CD4-positive, alpha-beta T cell (primary cell): ENCODE results near the gene PDE6G. TPM values are rescaled to one million over a fixed set of nuclear protein-coding genes. Genes with fewer than 3 reads are reported as not detected.
"Not testable (repeated sequence)": the region's sequence is repeated elsewhere in the genome, so short reads cannot be mapped to it uniquely, and the experiment has no call there.

Experiments
- ATAC-seq: fragments of 200-7000 bp; cut with Tn5 transposase; one replicate; pipeline ENCODE4 v1.10.0; 2022; ENCODE audit warnings: mild to moderate bottlenecking; ENCODE audit not compliant: poor library complexity
- CTCF ChIA-PET: fragments of 350-600 bp; sonication (Branson Sonifier 250); formaldehyde crosslinking; loops from one replicate; lab custom pipeline; 2021; ENCODE audit warnings: antibody characterized with exemption, inconsistent platforms; lab: Charles Lee
- POLR2A ChIA-PET: fragments of 350-600 bp; sonication (Branson Sonifier 250); formaldehyde crosslinking; loops from one replicate; lab custom pipeline; 2021; ENCODE audit warnings: antibody characterized with exemption, inconsistent platforms; lab: Charles Lee
- DNase-seq, 14 experiments: peaks; one replicate each; pipeline ENCODE4 v3.0.0-alpha.2; 2013 to 2020; ENCODE audit warnings: mixed read lengths in 2 of 14
- H3K27ac ChIP-seq, 2 donors: one replicate each; pipeline versions ENCODE4 v1.5.1 to v1.7.0; 2013; ENCODE audit warnings: low read length in 2 of 2, low read depth in 1 of 2, mild to moderate bottlenecking in 1 of 2
- H3K27me3 ChIP-seq, 2 experiments: 1 replicate in 1 of 2; 2 replicates in 1 of 2; pipeline versions ENCODE4 v1.6.1 to v1.7.0; 2013; ENCODE audit warnings: low read length in 2 of 2, control low read depth in 1 of 2, mild to moderate bottlenecking in 1 of 2, moderate library complexity in 1 of 2; ENCODE audit not compliant: insufficient read depth in 2 of 2, control insufficient read depth in 1 of 2
- H3K36me3 ChIP-seq: one replicate; pipeline ENCODE4 v1.6.1; 2013; ENCODE audit warnings: low read length, control low read depth; ENCODE audit not compliant: insufficient read depth
- H3K4me1 ChIP-seq: one replicate; pipeline ENCODE4 v1.6.1; 2013; ENCODE audit warnings: low read length, control low read depth; ENCODE audit not compliant: insufficient read depth
- H3K4me3 ChIP-seq: one replicate; pipeline ENCODE4 v1.5.1; 2013; ENCODE audit warnings: mild to moderate bottlenecking, low read length, moderate library complexity
- H3K9me3 ChIP-seq, 2 experiments: 1 replicate in 1 of 2; 2 replicates in 1 of 2; pipeline versions ENCODE4 v1.6.1 to v1.7.0; 2013; ENCODE audit warnings: low read length in 2 of 2, mild to moderate bottlenecking in 2 of 2, control low read depth in 1 of 2, moderate library complexity in 1 of 2; ENCODE audit not compliant: control insufficient read depth in 1 of 2, insufficient read depth in 1 of 2
- H3K27ac Mint-ChIP-seq: one replicate; pipeline ENCODE4 v1.8.0; 2020; ENCODE audit warnings: mixed read lengths
- H3K27me3 Mint-ChIP-seq: one replicate; pipeline ENCODE4 v1.8.0; 2021; ENCODE audit warnings: mixed read lengths
- H3K36me3 Mint-ChIP-seq: one replicate; pipeline ENCODE4 v1.8.0; 2021; ENCODE audit warnings: low read depth, mixed read lengths
- H3K4me1 Mint-ChIP-seq: one replicate; pipeline ENCODE4 v1.8.0; 2021; ENCODE audit warnings: low read depth, mixed read lengths
- H3K4me3 Mint-ChIP-seq: one replicate; pipeline ENCODE4 v1.8.0; 2020; ENCODE audit warnings: mild to moderate bottlenecking, mixed read lengths
- H3K9me3 Mint-ChIP-seq: one replicate; pipeline ENCODE4 v1.8.0; 2020; ENCODE audit warnings: mixed read lengths
- intact Hi-C, 2 experiments: fragments of 100-400 bp; cut with DNase I in 1 of 2; cut with micrococcal nuclease in 1 of 2; formaldehyde crosslinking; loops; one replicate each; pipeline versions ENCODE4 v1.15.1 to v1.9.0; 2023 to 2025; cut with DNase I, micrococcal nuclease
- total RNA-seq, 174 experiments: library from RNA in 2 of 174; stranded (reverse) in 2 of 174; gene quantifications; one replicate each; pipeline ENCODE4 v1.2.3 and lab custom pipeline; 2021 to 2026
- TF ChIP-seq, protein P1 (sequence below): fragments of 200-600 bp; IDR thresholded peaks from one replicate; pipeline ENCODE4 v1.8.0; 2022; ENCODE audit warnings: antibody characterized with exemption, mild to moderate bottlenecking

The PDE6G gene
- total RNA-seq, 2 experiments from 2014 or later = 0.49 to 0.92 TPM

DNA sequence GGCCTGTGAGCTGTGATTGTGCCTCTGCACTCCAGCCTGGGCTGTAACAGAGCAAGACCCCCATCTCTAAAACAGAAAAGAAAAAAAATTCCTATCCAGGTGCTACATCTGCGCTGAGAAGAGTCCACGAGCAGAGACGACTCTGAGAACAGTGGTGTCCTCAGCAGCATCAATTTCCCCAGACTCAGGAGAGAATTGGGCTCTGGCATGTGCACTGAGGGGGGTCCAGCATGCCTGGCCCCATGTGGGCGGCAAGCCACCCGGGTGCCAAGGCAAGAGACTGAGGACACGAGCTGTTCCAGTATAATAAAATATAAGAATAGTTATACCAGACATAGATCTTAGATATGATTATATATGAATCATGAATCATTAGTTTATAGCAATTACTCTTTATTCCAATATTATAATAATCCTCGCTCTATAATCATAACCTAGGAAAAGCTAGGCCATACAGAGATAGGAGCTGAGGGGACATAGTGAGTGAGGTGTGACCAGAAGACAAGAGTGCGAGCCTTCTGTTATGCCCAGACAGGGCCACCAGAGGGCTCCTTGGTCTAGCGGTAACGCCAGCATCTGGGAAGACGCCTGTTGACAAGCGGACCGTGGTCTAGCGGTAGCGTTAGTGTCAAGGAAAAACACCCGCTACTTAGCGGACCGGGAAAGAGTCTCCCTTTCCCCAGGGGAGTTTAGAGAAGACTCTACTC is 19.3 kb upstream of the PDE6G start:
- H3K4me3 Mint-ChIP-seq = peak overlapping the region; percentile 11
- H3K36me3 Mint-ChIP-seq = peaks cover 26% of the 10 kb centered on the region
- H3K9me3 Mint-ChIP-seq, H3K4me1 Mint-ChIP-seq, H3K27ac ChIP-seq, H3K4me1 ChIP-seq, H3K9me3 ChIP-seq, intact Hi-C loops, H3K27me3 ChIP-seq, ATAC-seq, H3K27me3 Mint-ChIP-seq, H3K27ac Mint-ChIP-seq, H3K4me3 ChIP-seq: not testable (repeated sequence)
- peaks cover 35% of the 10 kb centered on the region for H3K36me3 ChIP-seq
- TF ChIP-seq, protein P1, sequence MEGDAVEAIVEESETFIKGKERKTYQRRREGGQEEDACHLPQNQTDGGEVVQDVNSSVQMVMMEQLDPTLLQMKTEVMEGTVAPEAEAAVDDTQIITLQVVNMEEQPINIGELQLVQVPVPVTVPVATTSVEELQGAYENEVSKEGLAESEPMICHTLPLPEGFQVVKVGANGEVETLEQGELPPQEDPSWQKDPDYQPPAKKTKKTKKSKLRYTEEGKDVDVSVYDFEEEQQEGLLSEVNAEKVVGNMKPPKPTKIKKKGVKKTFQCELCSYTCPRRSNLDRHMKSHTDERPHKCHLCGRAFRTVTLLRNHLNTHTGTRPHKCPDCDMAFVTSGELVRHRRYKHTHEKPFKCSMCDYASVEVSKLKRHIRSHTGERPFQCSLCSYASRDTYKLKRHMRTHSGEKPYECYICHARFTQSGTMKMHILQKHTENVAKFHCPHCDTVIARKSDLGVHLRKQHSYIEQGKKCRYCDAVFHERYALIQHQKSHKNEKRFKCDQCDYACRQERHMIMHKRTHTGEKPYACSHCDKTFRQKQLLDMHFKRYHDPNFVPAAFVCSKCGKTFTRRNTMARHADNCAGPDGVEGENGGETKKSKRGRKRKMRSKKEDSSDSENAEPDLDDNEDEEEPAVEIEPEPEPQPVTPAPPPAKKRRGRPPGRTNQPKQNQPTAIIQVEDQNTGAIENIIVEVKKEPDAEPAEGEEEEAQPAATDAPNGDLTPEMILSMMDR = peak; percentile 66
- ChIA-PET CTCF (interaction anchor here (1.0 kb wide), 1 partner anchor 10 kb away, joined by 5 read pairs; no protein-coding TSS in a partner anchor), POLR2A (interaction anchor here (0.5 to 0.8 kb wide), 3 partner anchors 13 to 27 kb away, joined by 3 read pairs; partner anchors contain the start of genes MRPL12 and PDE6G)
- DNase-seq = peak in 6 of 14 experiments; percentile 15 to 46 (median 26)

GRCh38 chr17:81673561-81674258 is 17.4 kb upstream of the PDE6G start:
- ATAC-seq = no peak
- intact Hi-C loops = no loop called here

DNA sequence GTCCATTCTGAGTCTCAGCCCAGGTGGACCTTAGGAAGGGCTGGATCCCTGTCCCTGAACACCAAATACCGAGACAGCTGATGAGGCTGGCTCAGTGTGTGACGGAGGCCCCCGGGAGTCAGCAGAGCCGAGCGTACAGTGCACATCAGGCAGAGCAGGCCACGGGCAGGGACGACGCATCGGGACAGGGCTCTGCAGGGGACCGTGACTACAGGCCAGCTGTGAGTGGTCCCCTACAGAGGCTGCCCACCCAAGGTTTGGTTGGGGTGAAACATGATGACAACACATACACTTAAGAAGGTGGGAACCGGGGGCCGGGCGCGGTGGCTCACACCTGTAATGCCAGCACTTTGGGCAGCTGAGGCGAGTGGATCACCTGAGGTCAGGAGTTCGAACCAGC is 16.6 kb upstream of the PDE6G start:
- ATAC-seq (no peak), DNase-seq (no peak)
- Histone ChIP-seq H3K9me3 (no peaks in the 10 kb centered on the region), H3K36me3 (peaks cover 51% of the 10 kb centered on the region), H3K4me1 (peaks cover 10% of the 10 kb centered on the region), H3K27ac (no peak overlapping the region), H3K27me3 (no peaks in the 10 kb centered on the region), H3K4me3 (no peak overlapping the region)
- TF ChIP-seq, protein P1 = no peak
- no peaks in the 10 kb centered on the region for H3K27me3 Mint-ChIP-seq
- intact Hi-C loops = no loop called here
- H3K9me3 Mint-ChIP-seq = no peaks in the 10 kb centered on the region
- H3K4me3 Mint-ChIP-seq = no peak overlapping the region
- CTCF ChIA-PET = no interaction called here
- no peak overlapping the region for H3K27ac Mint-ChIP-seq
- peaks cover 42% of the 10 kb centered on the region for H3K36me3 Mint-ChIP-seq
- H3K4me1 Mint-ChIP-seq = peaks cover 12% of the 10 kb centered on the region
- POLR2A ChIA-PET = interaction anchor here (1.5 kb wide), 1 partner anchor 11 kb away, joined by 4 read pairs; the partner anchor contains the start of genes ARL16 and HGS

More at GRCh38 chr17:81673561-81674258, 17.4 kb upstream of the PDE6G start:
- Histone ChIP-seq H3K4me1 (peaks cover 6% of the 10 kb centered on the region), H3K27me3 (no peaks in the 10 kb centered on the region), H3K27ac (no peak overlapping the region), H3K36me3 (peaks cover 51% of the 10 kb centered on the region), H3K9me3 (no peaks in the 10 kb centered on the region), H3K4me3 (no peak overlapping the region)
- no peaks in the 10 kb centered on the region for H3K27me3 Mint-ChIP-seq
- H3K4me3 Mint-ChIP-seq = no peak overlapping the region
- TF ChIP-seq, protein P1 = no peak
- H3K9me3 Mint-ChIP-seq = no peaks in the 10 kb centered on the region
- H3K4me1 Mint-ChIP-seq = peaks cover 6% of the 10 kb centered on the region
- ChIA-PET POLR2A (interaction anchor here (1.5 to 1.7 kb wide), 2 partner anchors 10 kb away, joined by 4 read pairs; partner anchors contain the start of genes ARL16 and HGS), CTCF (no interaction called here)
- peaks cover 35% of the 10 kb centered on the region for H3K36me3 Mint-ChIP-seq
- H3K27ac Mint-ChIP-seq = no peak overlapping the region
- DNase-seq = no peak
